Measurements from ENCODE around the gene CCDC187.
"Not testable (repeated sequence)": the region's sequence is repeated elsewhere in the genome, so short reads cannot be mapped to it uniquely, and the experiment has no call there.

Gene CCDC187

DNA sequence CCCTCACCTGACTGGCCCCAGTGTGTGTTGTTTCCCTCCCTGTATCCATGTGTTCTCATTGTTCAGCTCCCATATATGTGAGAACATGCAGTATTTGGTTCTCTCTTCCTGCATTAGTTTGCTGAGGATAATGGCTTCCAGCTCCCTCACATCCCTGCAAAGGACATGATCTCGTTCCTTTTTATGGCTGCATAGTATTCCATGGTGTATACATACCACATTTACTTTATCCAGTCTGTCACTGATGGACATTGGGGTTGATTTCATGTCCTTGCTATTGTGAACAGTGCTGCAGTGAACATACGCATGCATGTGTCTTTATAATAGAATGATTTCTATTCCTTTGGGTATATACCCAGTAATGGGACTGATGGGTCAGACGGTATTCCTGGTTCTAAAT lies 16.1 kb upstream of the CCDC187 start:
- H3K9ac ChIP-seq (ENCODE audit: low read depth in 1 of 2, low read length in 2 of 2); H3K27ac ChIP-seq (ENCODE audit: low read depth in 2 of 2, low read length in 2 of 2); H3K27me3 ChIP-seq (ENCODE audit: control insufficient read depth in 2 of 2, insufficient read depth in 2 of 2, low read length in 2 of 2); H3K9me3 ChIP-seq (ENCODE audit: control insufficient read depth in 2 of 2, low read length in 2 of 2); H3K4me1 ChIP-seq (ENCODE audit: control insufficient read depth in 2 of 2, insufficient read depth in 2 of 2, low read length in 2 of 2); H3K36me3 ChIP-seq (ENCODE audit: control insufficient read depth in 2 of 2, insufficient read depth in 2 of 2, low read length in 2 of 2); H3K4me3 ChIP-seq (ENCODE audit: low read length in 2 of 2): not testable (repeated sequence)

DNA sequence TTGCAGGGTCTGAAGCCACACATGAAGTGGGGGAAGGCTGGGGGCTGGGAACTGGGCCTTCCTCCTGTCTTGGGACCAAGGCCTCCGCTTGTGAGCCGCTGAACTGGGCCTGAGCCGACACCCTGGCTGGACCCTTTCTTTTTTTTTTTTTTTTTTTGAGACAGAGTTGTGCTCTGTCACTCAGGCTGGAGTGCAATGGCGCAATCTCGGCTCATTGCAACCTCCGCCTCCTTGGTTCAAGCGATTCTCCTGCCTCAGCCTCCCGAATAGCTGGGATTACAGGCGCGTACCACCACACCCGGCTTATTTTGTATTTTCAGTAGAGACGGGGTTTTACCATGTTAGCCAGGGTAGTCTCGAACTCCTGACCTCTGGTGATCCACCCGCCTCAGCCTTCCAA lies 15.3 kb upstream of the CCDC187 start:
- not testable (repeated sequence) for H3K9me3 ChIP-seq (ENCODE audit: control insufficient read depth in 2 of 2, low read length in 2 of 2); H3K36me3 ChIP-seq (ENCODE audit: control insufficient read depth in 2 of 2, insufficient read depth in 2 of 2, low read length in 2 of 2); H3K4me1 ChIP-seq (ENCODE audit: control insufficient read depth in 2 of 2, insufficient read depth in 2 of 2, low read length in 2 of 2); H3K4me3 ChIP-seq (ENCODE audit: low read length in 2 of 2); H3K27me3 ChIP-seq (ENCODE audit: control insufficient read depth in 2 of 2, insufficient read depth in 2 of 2, low read length in 2 of 2); H3K9ac ChIP-seq (ENCODE audit: low read depth in 1 of 2, low read length in 2 of 2); H3K27ac ChIP-seq (ENCODE audit: low read depth in 2 of 2, low read length in 2 of 2)

DNA sequence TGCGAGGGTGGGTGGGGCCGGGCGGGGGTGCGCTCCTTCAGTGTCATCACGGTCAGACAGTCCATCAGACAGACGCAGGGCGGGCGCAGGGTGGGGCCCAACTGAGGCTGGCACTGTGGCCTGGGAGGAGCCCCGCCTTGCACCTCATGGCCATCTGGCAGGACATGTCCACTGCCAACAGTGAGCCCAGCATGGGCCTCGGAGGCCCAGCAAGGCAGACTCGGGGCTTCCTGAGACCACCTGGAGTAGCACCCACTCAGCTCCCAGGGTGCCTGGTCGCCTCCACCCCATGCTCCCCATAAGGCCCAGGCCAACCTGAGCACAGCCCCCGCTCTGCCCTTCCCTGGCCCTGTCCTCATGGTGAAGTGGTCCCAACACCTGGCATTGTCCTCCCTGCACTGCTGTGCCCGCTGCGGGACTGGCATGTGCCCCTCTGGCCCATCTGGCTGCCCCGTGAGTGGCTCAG lies 14.9 kb upstream of the CCDC187 start:
- H3K36me3 ChIP-seq (ENCODE audit: control insufficient read depth in 2 of 2, insufficient read depth in 2 of 2, low read length in 2 of 2) = no peaks in the 10 kb centered on the region
- H3K9me3 ChIP-seq (ENCODE audit: control insufficient read depth in 2 of 2, low read length in 2 of 2) = peaks cover 0 to 2% of the 10 kb centered on the region in 2 donors
- H3K27ac ChIP-seq (ENCODE audit: low read depth in 2 of 2, low read length in 2 of 2) = no peak overlapping the region
- H3K27me3 ChIP-seq (ENCODE audit: control insufficient read depth in 2 of 2, insufficient read depth in 2 of 2, low read length in 2 of 2) = no peaks in the 10 kb centered on the region
- H3K4me3 ChIP-seq (ENCODE audit: low read length in 2 of 2) = no peak overlapping the region
- no peak overlapping the region for H3K9ac ChIP-seq (ENCODE audit: low read depth in 1 of 2, low read length in 2 of 2)
- no peaks in the 10 kb centered on the region for H3K4me1 ChIP-seq (ENCODE audit: control insufficient read depth in 2 of 2, insufficient read depth in 2 of 2, low read length in 2 of 2)

DNA sequence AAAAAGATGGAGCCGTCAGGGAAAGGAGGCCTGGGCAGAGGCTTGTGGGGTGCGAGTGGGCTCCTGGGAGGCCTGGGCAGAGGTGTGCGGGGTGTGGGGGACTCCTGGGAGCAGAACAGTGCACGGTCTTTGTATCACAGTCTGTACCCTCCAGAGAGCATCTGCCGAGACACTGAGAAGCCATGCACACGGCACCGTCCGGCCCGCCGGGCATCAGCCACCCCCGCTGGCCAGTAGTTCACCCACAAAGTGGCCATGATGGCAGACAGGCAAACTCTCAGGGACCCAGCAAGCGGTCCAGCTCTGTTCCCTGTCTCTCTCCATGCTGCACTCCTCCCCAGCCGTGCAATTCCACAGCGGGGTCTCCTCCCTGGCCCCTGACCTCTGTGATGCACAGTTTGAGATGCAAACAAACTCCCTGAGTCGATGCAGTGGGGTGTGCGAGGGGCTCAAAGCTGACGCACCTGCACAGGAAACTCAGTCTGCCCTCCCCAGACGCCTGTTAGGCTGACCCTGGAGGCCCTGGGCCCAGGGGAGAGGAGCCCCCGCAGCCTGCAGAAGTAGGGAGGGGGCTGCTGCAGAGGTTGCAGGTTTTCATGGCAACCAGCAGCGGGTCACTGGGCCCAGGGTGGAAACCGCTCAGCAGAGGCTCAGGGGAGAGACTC lies 14.3 kb upstream of the CCDC187 start:
- Histone ChIP-seq H3K4me3 (ENCODE audit: low read length in 2 of 2) (no peak overlapping the region), H3K27ac (ENCODE audit: low read depth in 2 of 2, low read length in 2 of 2) (no peak overlapping the region), H3K9me3 (ENCODE audit: control insufficient read depth in 2 of 2, low read length in 2 of 2) (peaks cover 0 to 2% of the 10 kb centered on the region in 2 donors), H3K27me3 (ENCODE audit: control insufficient read depth in 2 of 2, insufficient read depth in 2 of 2, low read length in 2 of 2) (no peaks in the 10 kb centered on the region), H3K4me1 (ENCODE audit: control insufficient read depth in 2 of 2, insufficient read depth in 2 of 2, low read length in 2 of 2) (no peaks in the 10 kb centered on the region), H3K36me3 (ENCODE audit: control insufficient read depth in 2 of 2, insufficient read depth in 2 of 2, low read length in 2 of 2) (no peaks in the 10 kb centered on the region), H3K9ac (ENCODE audit: low read depth in 1 of 2, low read length in 2 of 2) (no peak overlapping the region)

DNA sequence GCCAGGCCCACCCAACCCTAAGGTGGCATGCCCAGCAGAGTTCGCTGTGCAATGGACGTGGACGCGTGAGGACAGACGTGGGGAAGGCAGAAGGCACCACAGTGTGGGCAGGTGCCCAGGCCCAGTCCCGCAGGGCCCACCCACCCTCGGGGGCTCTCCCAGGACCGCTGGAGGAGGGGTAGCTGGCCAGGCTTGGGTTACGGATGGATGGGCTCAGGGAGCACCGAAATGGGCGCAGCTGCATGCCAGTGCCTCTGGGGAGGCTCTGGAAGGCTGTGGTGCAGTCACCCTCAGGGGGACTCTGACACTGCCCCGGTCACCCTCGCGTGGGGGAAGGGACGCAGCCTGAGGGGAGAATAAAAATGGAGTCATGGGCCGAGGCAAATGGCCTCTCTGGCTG lies 13.8 kb upstream of the CCDC187 start:
- Histone ChIP-seq H3K27me3 (ENCODE audit: control insufficient read depth in 2 of 2, insufficient read depth in 2 of 2, low read length in 2 of 2) (no peaks in the 10 kb centered on the region), H3K4me3 (ENCODE audit: low read length in 2 of 2) (no peak overlapping the region), H3K27ac (ENCODE audit: low read depth in 2 of 2, low read length in 2 of 2) (no peak overlapping the region), H3K9me3 (ENCODE audit: control insufficient read depth in 2 of 2, low read length in 2 of 2) (peaks cover 0 to 2% of the 10 kb centered on the region in 2 donors), H3K9ac (ENCODE audit: low read depth in 1 of 2, low read length in 2 of 2) (no peak overlapping the region), H3K4me1 (ENCODE audit: control insufficient read depth in 2 of 2, insufficient read depth in 2 of 2, low read length in 2 of 2) (no peaks in the 10 kb centered on the region), H3K36me3 (ENCODE audit: control insufficient read depth in 2 of 2, insufficient read depth in 2 of 2, low read length in 2 of 2) (no peaks in the 10 kb centered on the region)

DNA sequence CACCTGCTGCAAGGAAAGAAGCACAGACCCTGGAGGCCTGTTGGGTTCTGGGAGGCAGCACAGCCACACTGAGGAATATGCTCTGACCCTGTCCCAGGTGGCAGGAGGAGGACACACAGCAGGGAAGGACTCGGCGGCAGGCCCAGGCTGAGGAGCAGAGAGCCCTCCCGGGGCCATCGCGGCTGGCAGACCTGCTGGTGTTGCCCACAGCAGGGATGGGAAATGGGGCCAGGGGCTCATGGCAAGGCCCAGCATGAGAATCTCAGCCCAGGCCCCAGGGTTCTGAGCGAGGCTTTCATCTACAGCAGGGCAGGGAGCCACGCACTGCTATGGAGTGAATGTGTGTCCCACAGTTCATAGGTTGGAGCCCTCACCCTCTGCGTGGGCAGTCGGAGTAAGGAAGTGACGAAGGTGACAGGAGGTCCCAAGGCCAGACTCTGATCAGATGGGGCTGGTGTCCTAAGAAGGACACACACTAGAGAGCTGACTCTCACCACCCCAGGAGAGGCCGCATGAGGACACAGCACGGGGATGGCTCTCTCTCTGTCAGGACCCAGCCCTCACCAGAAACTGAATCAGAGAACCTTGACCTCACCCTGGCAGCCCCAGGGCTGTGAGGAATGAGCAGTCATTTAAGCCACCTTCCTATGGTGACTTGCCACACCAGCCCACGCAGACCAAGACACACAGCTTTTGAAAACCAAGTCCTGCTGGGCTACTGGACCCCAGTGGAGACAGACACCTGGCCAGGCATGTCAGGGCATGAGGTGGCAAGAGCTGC lies 13.2 kb upstream of the CCDC187 start:
- H3K36me3 ChIP-seq (ENCODE audit: control insufficient read depth in 2 of 2, insufficient read depth in 2 of 2, low read length in 2 of 2) = no peaks in the 10 kb centered on the region
- no peaks in the 10 kb centered on the region for H3K4me1 ChIP-seq (ENCODE audit: control insufficient read depth in 2 of 2, insufficient read depth in 2 of 2, low read length in 2 of 2)
- no peaks in the 10 kb centered on the region for H3K27me3 ChIP-seq (ENCODE audit: control insufficient read depth in 2 of 2, insufficient read depth in 2 of 2, low read length in 2 of 2)
- H3K27ac ChIP-seq (ENCODE audit: low read depth in 2 of 2, low read length in 2 of 2) = no peak overlapping the region
- H3K4me3 ChIP-seq (ENCODE audit: low read length in 2 of 2) = no peak overlapping the region
- no peak overlapping the region for H3K9ac ChIP-seq (ENCODE audit: low read depth in 1 of 2, low read length in 2 of 2)
- peaks cover 0 to 2% of the 10 kb centered on the region in 2 donors for H3K9me3 ChIP-seq (ENCODE audit: control insufficient read depth in 2 of 2, low read length in 2 of 2)

DNA sequence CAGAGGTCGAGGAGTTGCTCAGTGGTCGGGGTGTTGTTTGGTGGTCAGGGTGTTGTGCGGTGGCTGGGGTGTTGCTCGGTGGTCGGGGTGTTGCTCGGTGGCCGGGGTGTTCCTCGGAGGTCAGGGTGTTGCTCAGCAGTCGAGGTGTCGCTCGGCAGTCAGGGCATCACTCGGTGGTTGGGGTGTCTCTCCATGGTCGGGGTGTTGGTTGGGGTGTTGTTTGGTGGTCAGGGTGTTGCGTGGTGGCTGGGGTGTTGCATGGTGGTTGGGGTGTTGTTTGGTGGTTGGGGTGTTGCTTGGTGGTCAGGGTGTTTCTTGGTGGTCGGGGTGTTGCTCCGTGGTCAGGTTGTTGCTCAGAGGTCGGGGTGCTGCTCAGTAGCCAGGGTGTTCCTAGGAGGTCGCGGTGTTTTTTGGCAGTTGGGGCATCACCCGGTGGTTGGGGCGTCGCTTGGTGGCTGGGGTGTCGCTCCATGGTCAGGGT lies 12.4 kb upstream of the CCDC187 start:
- H3K9me3 ChIP-seq (ENCODE audit: control insufficient read depth in 2 of 2, low read length in 2 of 2) = peaks cover 0 to 2% of the 10 kb centered on the region in 2 donors
- H3K36me3 ChIP-seq (ENCODE audit: control insufficient read depth in 2 of 2, insufficient read depth in 2 of 2, low read length in 2 of 2) = no peaks in the 10 kb centered on the region
- no peak overlapping the region for H3K27ac ChIP-seq (ENCODE audit: low read depth in 2 of 2, low read length in 2 of 2)
- no peak overlapping the region for H3K9ac ChIP-seq (ENCODE audit: low read depth in 1 of 2, low read length in 2 of 2)
- H3K4me3 ChIP-seq (ENCODE audit: low read length in 2 of 2) = no peak overlapping the region
- H3K4me1 ChIP-seq (ENCODE audit: control insufficient read depth in 2 of 2, insufficient read depth in 2 of 2, low read length in 2 of 2) = peaks cover 0 to 3% of the 10 kb centered on the region in 2 donors
- no peaks in the 10 kb centered on the region for H3K27me3 ChIP-seq (ENCODE audit: control insufficient read depth in 2 of 2, insufficient read depth in 2 of 2, low read length in 2 of 2)

DNA sequence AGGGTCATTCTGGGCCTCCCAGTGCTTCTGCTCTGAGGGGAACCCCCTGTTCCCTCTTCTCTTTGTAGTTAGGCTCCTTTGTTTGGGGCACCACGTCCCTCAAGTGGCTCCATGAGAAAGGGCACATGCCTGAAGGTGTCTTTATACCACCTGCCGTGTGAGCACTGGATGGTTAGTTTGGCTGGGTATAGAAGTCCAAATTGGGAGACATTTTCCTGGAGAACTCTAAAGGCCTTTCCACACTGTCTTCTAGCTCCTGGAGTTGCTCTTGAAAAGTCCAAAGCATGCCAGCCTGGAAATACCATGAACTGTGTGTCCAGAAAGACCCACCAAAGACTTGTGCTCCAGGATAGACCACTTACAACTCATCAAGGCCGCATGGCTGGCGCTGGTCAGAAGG lies 11.1 kb upstream of the CCDC187 start:
- Histone ChIP-seq H3K27me3 (ENCODE audit: control insufficient read depth in 2 of 2, insufficient read depth in 2 of 2, low read length in 2 of 2) (peaks cover 0 to 4% of the 10 kb centered on the region in 2 donors), H3K4me1 (ENCODE audit: control insufficient read depth in 2 of 2, insufficient read depth in 2 of 2, low read length in 2 of 2) (peaks cover 0 to 9% of the 10 kb centered on the region in 2 donors), H3K27ac (ENCODE audit: low read depth in 2 of 2, low read length in 2 of 2) (no peak overlapping the region), H3K9me3 (ENCODE audit: control insufficient read depth in 2 of 2, low read length in 2 of 2) (peaks cover 0 to 2% of the 10 kb centered on the region in 2 donors), H3K36me3 (ENCODE audit: control insufficient read depth in 2 of 2, insufficient read depth in 2 of 2, low read length in 2 of 2) (no peaks in the 10 kb centered on the region), H3K4me3 (ENCODE audit: low read length in 2 of 2) (no peak overlapping the region), H3K9ac (ENCODE audit: low read depth in 1 of 2, low read length in 2 of 2) (no peak overlapping the region)

DNA sequence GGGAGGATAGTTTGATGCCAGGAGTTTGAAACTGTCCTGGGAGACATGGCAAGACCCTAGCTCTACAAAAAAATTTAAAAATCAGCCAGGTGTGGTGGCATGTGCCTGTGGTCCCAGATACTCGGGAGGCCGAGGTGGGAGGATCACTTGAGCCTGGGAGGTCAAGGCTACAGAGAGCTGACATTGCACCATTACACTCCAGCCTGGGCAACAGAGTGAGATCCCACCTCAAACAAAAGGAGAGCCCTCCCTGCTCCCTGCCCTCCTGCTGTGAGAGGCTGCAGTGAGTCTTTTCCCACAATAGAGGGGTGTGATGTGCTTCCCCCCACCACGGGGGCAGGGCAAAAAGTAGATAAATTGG lies 10.1 kb upstream of the CCDC187 start:
- Histone ChIP-seq H3K36me3 (ENCODE audit: control insufficient read depth in 2 of 2, insufficient read depth in 2 of 2, low read length in 2 of 2) (no peaks in the 10 kb centered on the region), H3K9me3 (ENCODE audit: control insufficient read depth in 2 of 2, low read length in 2 of 2) (peaks cover 0 to 2% of the 10 kb centered on the region in 2 donors), H3K9ac (ENCODE audit: low read depth in 1 of 2, low read length in 2 of 2) (no peak overlapping the region), H3K27ac (ENCODE audit: low read depth in 2 of 2, low read length in 2 of 2) (no peak overlapping the region), H3K27me3 (ENCODE audit: control insufficient read depth in 2 of 2, insufficient read depth in 2 of 2, low read length in 2 of 2) (peaks cover 0 to 8% of the 10 kb centered on the region in 2 donors), H3K4me3 (ENCODE audit: low read length in 2 of 2) (no peak overlapping the region), H3K4me1 (ENCODE audit: control insufficient read depth in 2 of 2, insufficient read depth in 2 of 2, low read length in 2 of 2) (peaks cover 0 to 9% of the 10 kb centered on the region in 2 donors)
